RWPE2 (cell line): ENCODE measurements around the gene TPRN.

Source experiments
- ATAC-seq: fragments of 200-7000 bp; cut with Tn5 transposase; 3 replicates; pipeline ENCODE4 v1.9.1; 2021; ENCODE audit warnings: low read depth
- DNase-seq: peaks from one replicate; pipeline ENCODE4 v3.0.0-alpha.2; 2020; ENCODE audit warnings: low spot score
- H3K27ac ChIP-seq: fragments of 450-650 bp; 2 replicates; pipeline ENCODE4 v1.5.1; 2017; ENCODE audit warnings: mild to moderate bottlenecking; ENCODE audit not compliant: poor library complexity, severe bottlenecking
- H3K27me3 ChIP-seq: fragments of 250-450 bp; sonication (Bioruptor Pico); 2 replicates; pipeline ENCODE4 v1.5.1; 2021; ENCODE audit warnings: mild to moderate bottlenecking, moderate library complexity; ENCODE audit not compliant: insufficient read depth, poor library complexity, severe bottlenecking
- H3K36me3 ChIP-seq: fragments of 250-450 bp; sonication (Bioruptor Pico); 2 replicates; pipeline ENCODE4 v1.5.1; 2020; ENCODE audit warnings: low read depth, mild to moderate bottlenecking, moderate library complexity
- H3K4me1 ChIP-seq: fragments of 250-450 bp; sonication (Bioruptor Pico); 2 replicates; pipeline ENCODE4 v1.5.1; 2021; ENCODE audit warnings: mild to moderate bottlenecking, moderate library complexity; ENCODE audit not compliant: insufficient read depth, poor library complexity, severe bottlenecking
- H3K4me3 ChIP-seq: fragments of 250-450 bp; sonication (Bioruptor Pico); 2 replicates; pipeline ENCODE4 v1.5.1; 2021; ENCODE audit warnings: mild to moderate bottlenecking, moderate library complexity; ENCODE audit not compliant: severe bottlenecking
- H3K9me3 ChIP-seq: fragments of 250-450 bp; sonication (Bioruptor Pico); 2 replicates; pipeline ENCODE4 v1.5.1; 2021; ENCODE audit warnings: mild to moderate bottlenecking, moderate library complexity; ENCODE audit not compliant: severe bottlenecking
- CTCF ChIP-seq: fragments of 450-650 bp; IDR thresholded peaks from one replicate; pipeline ENCODE4 v1.5.1; 2017; ENCODE audit warnings: mild to moderate bottlenecking, moderate library complexity; ENCODE audit not compliant: poor library complexity, severe bottlenecking

Gene TPRN

DNA sequence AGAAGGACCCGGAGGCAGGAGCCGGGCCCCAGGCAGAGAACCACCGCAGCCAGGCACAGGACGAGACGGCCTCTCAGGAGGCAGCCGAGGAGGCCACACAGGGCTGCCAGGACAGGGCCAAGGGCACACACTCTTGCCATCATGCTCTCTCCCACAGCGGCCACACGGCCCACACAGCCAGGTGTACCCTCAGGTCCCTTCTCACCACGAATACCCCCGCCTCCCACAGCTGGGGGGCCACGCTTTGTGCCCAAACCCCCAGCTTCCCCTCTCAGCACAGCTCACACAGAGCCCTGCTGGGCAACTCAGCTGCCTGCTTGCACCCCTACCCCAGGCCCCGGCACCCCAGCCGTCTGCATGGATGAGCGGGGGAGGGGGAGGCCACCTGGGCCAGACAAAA is 6.8 kb downstream of the TPRN start:
- H3K27ac ChIP-seq = no peak overlapping the region
- ATAC-seq = no peak

DNA sequence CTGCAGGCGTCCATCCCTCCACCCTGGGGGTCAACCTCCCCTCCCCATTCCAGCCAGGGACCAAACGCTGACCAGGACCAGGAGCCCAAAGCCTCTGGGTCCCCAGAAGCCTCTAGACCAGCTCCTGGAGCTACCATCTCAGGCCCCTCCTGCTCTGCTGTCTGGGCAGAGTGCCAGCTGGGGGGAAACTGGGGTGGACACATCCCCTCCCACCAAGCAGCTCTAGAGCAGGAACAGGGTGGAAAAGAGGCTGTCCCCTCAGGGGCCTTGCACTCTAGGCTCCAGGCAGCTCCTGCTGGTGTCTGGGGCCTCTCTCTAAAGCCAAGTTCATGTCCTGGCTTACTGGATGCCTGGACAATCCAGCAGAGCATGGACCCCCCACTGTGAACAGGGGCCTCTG is 7.7 kb downstream of the TPRN start:
- Histone ChIP-seq H3K4me1 (peaks cover 11% of the 10 kb centered on the region), H3K27me3 (no peaks in the 10 kb centered on the region), H3K27ac (no peak overlapping the region), H3K36me3 (peaks cover 11% of the 10 kb centered on the region; the same call in 1 of the 2 replicates), H3K9me3 (no peaks in the 10 kb centered on the region), H3K4me3 (no peak overlapping the region)
- ATAC-seq (no peak), DNase-seq (no peak)
- no peak for TF ChIP-seq CTCF

More for the DNA sequence above, 6.8 kb downstream of the TPRN start:
- DNase-seq = no peak
- peaks cover 18% of the 10 kb centered on the region for H3K4me1 ChIP-seq
- no peak overlapping the region for H3K4me3 ChIP-seq
- H3K36me3 ChIP-seq = peaks cover 11% of the 10 kb centered on the region; the same call in 1 of the 2 replicates
- no peaks in the 10 kb centered on the region for H3K27me3 ChIP-seq
- no peak for TF ChIP-seq CTCF
- H3K9me3 ChIP-seq = no peaks in the 10 kb centered on the region

- TF ChIP-seq CTCF = no peak
- H3K4me1 ChIP-seq = peaks cover 11% of the 10 kb centered on the region
- H3K27ac ChIP-seq = no peak overlapping the region
Observed at GRCh38 chr9:137192448-137192780, 8.1 kb downstream of the TPRN start.

DNA sequence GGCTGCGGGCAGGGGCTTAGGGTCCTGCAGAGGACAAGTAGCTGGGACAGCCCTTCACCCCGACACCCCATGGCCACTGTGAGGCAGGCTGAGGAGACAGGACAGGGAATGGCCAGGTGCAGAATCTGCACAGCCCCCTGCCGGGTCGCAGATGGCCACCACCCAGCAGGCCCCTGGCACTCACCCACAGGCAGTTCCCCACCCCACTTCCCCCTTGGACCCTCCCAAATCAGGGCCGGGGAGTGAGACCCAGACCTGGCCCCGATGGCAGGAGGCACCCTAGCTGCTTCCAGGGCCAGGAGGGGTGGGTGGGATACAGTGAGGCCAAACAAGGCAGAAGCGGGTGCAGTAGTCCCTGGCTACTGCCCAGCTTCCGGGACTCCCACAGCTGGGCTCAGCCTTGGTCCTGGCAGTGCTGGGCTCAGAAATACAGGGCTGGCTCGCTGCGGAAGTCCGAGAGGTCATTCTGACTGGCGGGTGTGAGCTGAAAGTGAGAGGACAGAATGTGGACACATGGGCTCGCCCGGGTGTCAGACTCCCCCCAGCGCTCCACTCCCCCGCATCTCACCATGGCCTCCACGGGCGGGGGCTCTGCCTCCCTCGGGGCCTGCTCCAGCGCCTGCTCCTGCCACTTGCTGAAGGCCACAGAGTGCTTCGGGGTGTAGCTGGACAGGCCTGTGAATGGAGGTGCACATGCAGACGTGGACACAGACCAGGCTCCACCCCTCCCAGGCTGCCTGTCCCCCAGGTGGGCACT is 8.7 kb downstream of the TPRN start:
- ATAC-seq (no peak), DNase-seq (no peak)
- no peak for TF ChIP-seq CTCF
- Histone ChIP-seq H3K9me3 (no peaks in the 10 kb centered on the region), H3K4me1 (peaks cover 15% of the 10 kb centered on the region), H3K27ac (no peak overlapping the region), H3K4me3 (no peak overlapping the region), H3K27me3 (no peaks in the 10 kb centered on the region), H3K36me3 (peaks cover 18% of the 10 kb centered on the region)

More at GRCh38 chr9:137192448-137192780, 8.1 kb downstream of the TPRN start:
- Histone ChIP-seq H3K27me3 (no peaks in the 10 kb centered on the region), H3K4me3 (no peak overlapping the region), H3K9me3 (no peaks in the 10 kb centered on the region), H3K36me3 (peaks cover 12% of the 10 kb centered on the region)
- DNase-seq (no peak), ATAC-seq (no peak)

DNA sequence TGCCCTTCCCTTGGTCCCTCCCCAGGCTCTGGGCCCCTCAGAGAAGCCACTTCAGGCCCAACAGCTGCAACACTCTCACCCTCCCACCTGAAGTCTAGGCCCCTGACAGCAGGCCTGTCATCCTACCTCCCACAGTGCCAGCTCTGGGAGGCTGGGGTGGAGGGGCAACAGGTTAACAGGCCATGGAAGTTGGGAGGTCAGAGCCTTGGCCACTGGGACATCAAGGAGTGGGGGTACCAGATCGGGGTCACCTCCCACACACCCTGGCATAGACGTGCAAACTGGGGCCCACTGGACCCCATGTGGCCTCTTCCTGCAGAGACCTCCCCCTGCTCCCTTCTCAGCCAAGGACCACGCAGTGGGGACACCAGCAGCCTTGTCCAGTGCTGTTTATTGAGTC is 9.3 kb downstream of the TPRN start:
- no peak overlapping the region for H3K27ac ChIP-seq
- no peaks in the 10 kb centered on the region for H3K9me3 ChIP-seq
- H3K4me1 ChIP-seq = peaks cover 15% of the 10 kb centered on the region
- TF ChIP-seq CTCF = no peak
- ATAC-seq (no peak), DNase-seq (no peak)
- H3K27me3 ChIP-seq = no peaks in the 10 kb centered on the region
- H3K4me3 ChIP-seq = no peak overlapping the region
- H3K36me3 ChIP-seq = peaks cover 20% of the 10 kb centered on the region
